Hepatocyte (in vitro differentiated cells): ENCODE measurements around the gene TAS2R1.

Experiments
- CTCF ChIP-seq: fragments of 200-600 bp; sonication (generic); IDR thresholded peaks from 2 replicates; pipeline ENCODE4 v1.5.1; 2016; ENCODE audit warnings: antibody characterized with exemption, mild to moderate bottlenecking; ENCODE audit not compliant: poor library complexity
- EZH2 ChIP-seq: fragments of 200-600 bp; sonication (generic); IDR thresholded peaks from 2 replicates; pipeline ENCODE4 v1.6.1; 2016; ENCODE audit warnings: antibody characterized with exemption, mild to moderate bottlenecking, borderline replicate concordance
- EZH2phosphoT487 ChIP-seq: fragments of 200-600 bp; sonication (generic); IDR thresholded peaks from one replicate; pipeline ENCODE4 v1.6.1; 2018; ENCODE audit warnings: antibody characterized with exemption, mild to moderate bottlenecking, low read depth, moderate library complexity; ENCODE audit not compliant: unreplicated experiment, severe bottlenecking

DNA sequence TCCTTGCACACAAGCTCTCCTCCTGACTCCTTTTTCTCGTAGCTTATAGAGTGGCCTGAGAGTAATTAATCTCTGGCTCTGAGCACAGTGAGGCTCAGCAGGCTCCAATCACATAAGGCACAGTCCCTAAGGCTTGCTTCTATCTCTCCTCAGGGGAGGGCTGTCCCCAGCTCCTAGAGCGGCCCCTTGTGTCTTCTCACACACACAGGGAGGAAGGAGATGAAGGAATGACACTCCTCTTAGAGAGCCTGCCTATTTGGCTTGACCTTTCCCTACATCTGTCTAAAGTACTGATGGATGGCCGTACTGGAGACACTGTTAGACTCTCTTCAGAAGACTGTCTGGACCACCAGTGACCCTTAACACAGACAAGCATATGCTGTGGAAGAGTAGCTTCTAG, 12.9 kb downstream of the TAS2R1 start:
- TF ChIP-seq CTCF (no peak), EZH2phosphoT487 (no peak), EZH2 (no peak)
